Measurements from ENCODE around the gene ABCA13.

Gene ABCA13

GRCh38 chr7:48173313-48173712 lies 2.1 kb downstream of the ABCA13 start:
- Histone ChIP-seq H3K4me3 (ENCODE audit: low read depth in 1 of 2, low read length in 2 of 2) (no peak overlapping the region), H3K27me3 (ENCODE audit: control insufficient read depth in 1 of 2, insufficient read depth in 2 of 2, low read length in 2 of 2) (no peaks in the 10 kb centered on the region), H3K36me3 (ENCODE audit: control insufficient read depth in 1 of 2, insufficient read depth in 2 of 2, low read length in 2 of 2) (no peaks in the 10 kb centered on the region), H3K9me3 (ENCODE audit: control insufficient read depth in 1 of 2, low read length in 2 of 2) (no peaks in the 10 kb centered on the region), H3K9ac (ENCODE audit: low read depth in 1 of 2, low read length in 2 of 2) (no peak overlapping the region), H3K27ac (ENCODE audit: low read depth, low read length) (no peak overlapping the region), H3K4me1 (ENCODE audit: control insufficient read depth in 1 of 2, insufficient read depth in 2 of 2, low read length in 2 of 2) (no peaks in the 10 kb centered on the region)

- H3K27me3 ChIP-seq (ENCODE audit: control insufficient read depth in 1 of 2, insufficient read depth in 2 of 2, low read length in 2 of 2) = no peaks in the 10 kb centered on the region
- no peak overlapping the region for H3K9ac ChIP-seq (ENCODE audit: low read depth in 1 of 2, low read length in 2 of 2)
- no peak overlapping the region for H3K4me3 ChIP-seq (ENCODE audit: low read depth in 1 of 2, low read length in 2 of 2)
These were observed 2.6 kb downstream of the ABCA13 start for GRCh38 chr7:48173756-48174382.

GRCh38 chr7:48175019-48175418 lies 3.8 kb downstream of the ABCA13 start:
- H3K27me3 ChIP-seq (ENCODE audit: control insufficient read depth in 1 of 2, insufficient read depth in 2 of 2, low read length in 2 of 2) = no peaks in the 10 kb centered on the region
- no peak overlapping the region for H3K9ac ChIP-seq (ENCODE audit: low read depth in 1 of 2, low read length in 2 of 2)
- H3K9me3 ChIP-seq (ENCODE audit: control insufficient read depth in 1 of 2, low read length in 2 of 2) = no peaks in the 10 kb centered on the region
- no peak overlapping the region for H3K27ac ChIP-seq (ENCODE audit: low read depth, low read length)
- no peaks in the 10 kb centered on the region for H3K36me3 ChIP-seq (ENCODE audit: control insufficient read depth in 1 of 2, insufficient read depth in 2 of 2, low read length in 2 of 2)
- no peak overlapping the region for H3K4me3 ChIP-seq (ENCODE audit: low read depth in 1 of 2, low read length in 2 of 2)
- no peaks in the 10 kb centered on the region for H3K4me1 ChIP-seq (ENCODE audit: control insufficient read depth in 1 of 2, insufficient read depth in 2 of 2, low read length in 2 of 2)

More at GRCh38 chr7:48173756-48174382, 2.6 kb downstream of the ABCA13 start:
- no peaks in the 10 kb centered on the region for H3K36me3 ChIP-seq (ENCODE audit: control insufficient read depth in 1 of 2, insufficient read depth in 2 of 2, low read length in 2 of 2)
- no peak overlapping the region for H3K27ac ChIP-seq (ENCODE audit: low read depth, low read length)
- no peaks in the 10 kb centered on the region for H3K9me3 ChIP-seq (ENCODE audit: control insufficient read depth in 1 of 2, low read length in 2 of 2)
- no peaks in the 10 kb centered on the region for H3K4me1 ChIP-seq (ENCODE audit: control insufficient read depth in 1 of 2, insufficient read depth in 2 of 2, low read length in 2 of 2)

GRCh38 chr7:48176356-48176893 lies 5.2 kb downstream of the ABCA13 start:
- H3K9me3 ChIP-seq (ENCODE audit: control insufficient read depth in 1 of 2, low read length in 2 of 2) = no peaks in the 10 kb centered on the region
- H3K4me1 ChIP-seq (ENCODE audit: control insufficient read depth in 1 of 2, insufficient read depth in 2 of 2, low read length in 2 of 2) = no peaks in the 10 kb centered on the region
- no peaks in the 10 kb centered on the region for H3K36me3 ChIP-seq (ENCODE audit: control insufficient read depth in 1 of 2, insufficient read depth in 2 of 2, low read length in 2 of 2)
- no peak overlapping the region for H3K4me3 ChIP-seq (ENCODE audit: low read depth in 1 of 2, low read length in 2 of 2)
- no peak overlapping the region for H3K9ac ChIP-seq (ENCODE audit: low read depth in 1 of 2, low read length in 2 of 2)
- no peak overlapping the region for H3K27ac ChIP-seq (ENCODE audit: low read depth, low read length)
- H3K27me3 ChIP-seq (ENCODE audit: control insufficient read depth in 1 of 2, insufficient read depth in 2 of 2, low read length in 2 of 2) = no peaks in the 10 kb centered on the region

- Histone ChIP-seq H3K9me3 (ENCODE audit: control insufficient read depth in 1 of 2, low read length in 2 of 2) (no peaks in the 10 kb centered on the region), H3K27me3 (ENCODE audit: control insufficient read depth in 1 of 2, insufficient read depth in 2 of 2, low read length in 2 of 2) (no peaks in the 10 kb centered on the region), H3K9ac (ENCODE audit: low read depth in 1 of 2, low read length in 2 of 2) (no peak overlapping the region), H3K36me3 (ENCODE audit: control insufficient read depth in 1 of 2, insufficient read depth in 2 of 2, low read length in 2 of 2) (no peaks in the 10 kb centered on the region), H3K27ac (ENCODE audit: low read depth, low read length) (no peak overlapping the region), H3K4me3 (ENCODE audit: low read depth in 1 of 2, low read length in 2 of 2) (no peak overlapping the region), H3K4me1 (ENCODE audit: control insufficient read depth in 1 of 2, insufficient read depth in 2 of 2, low read length in 2 of 2) (no peaks in the 10 kb centered on the region)
These were observed 6.0 kb downstream of the ABCA13 start for GRCh38 chr7:48177271-48177670.

- Histone ChIP-seq H3K9me3 (ENCODE audit: control insufficient read depth in 1 of 2, low read length in 2 of 2) (no peaks in the 10 kb centered on the region), H3K9ac (ENCODE audit: low read depth in 1 of 2, low read length in 2 of 2) (no peak overlapping the region), H3K36me3 (ENCODE audit: control insufficient read depth in 1 of 2, insufficient read depth in 2 of 2, low read length in 2 of 2) (no peaks in the 10 kb centered on the region), H3K4me1 (ENCODE audit: control insufficient read depth in 1 of 2, insufficient read depth in 2 of 2, low read length in 2 of 2) (no peaks in the 10 kb centered on the region), H3K27me3 (ENCODE audit: control insufficient read depth in 1 of 2, insufficient read depth in 2 of 2, low read length in 2 of 2) (no peaks in the 10 kb centered on the region), H3K4me3 (ENCODE audit: low read depth in 1 of 2, low read length in 2 of 2) (no peak overlapping the region), H3K27ac (ENCODE audit: low read depth, low read length) (no peak overlapping the region)
These were observed 8.3 kb downstream of the ABCA13 start for GRCh38 chr7:48179496-48180030.

- Histone ChIP-seq H3K4me1 (ENCODE audit: control insufficient read depth in 1 of 2, insufficient read depth in 2 of 2, low read length in 2 of 2) (no peaks in the 10 kb centered on the region), H3K27ac (ENCODE audit: low read depth, low read length) (no peak overlapping the region), H3K27me3 (ENCODE audit: control insufficient read depth in 1 of 2, insufficient read depth in 2 of 2, low read length in 2 of 2) (no peaks in the 10 kb centered on the region), H3K9ac (ENCODE audit: low read depth in 1 of 2, low read length in 2 of 2) (no peak overlapping the region), H3K9me3 (ENCODE audit: control insufficient read depth in 1 of 2, low read length in 2 of 2) (no peaks in the 10 kb centered on the region), H3K4me3 (ENCODE audit: low read depth in 1 of 2, low read length in 2 of 2) (no peak overlapping the region), H3K36me3 (ENCODE audit: control insufficient read depth in 1 of 2, insufficient read depth in 2 of 2, low read length in 2 of 2) (no peaks in the 10 kb centered on the region)
These were observed 9.7 kb downstream of the ABCA13 start for GRCh38 chr7:48180981-48181380.

- no peaks in the 10 kb centered on the region for H3K4me1 ChIP-seq (ENCODE audit: control insufficient read depth in 1 of 2, insufficient read depth in 2 of 2, low read length in 2 of 2)
- no peaks in the 10 kb centered on the region for H3K36me3 ChIP-seq (ENCODE audit: control insufficient read depth in 1 of 2, insufficient read depth in 2 of 2, low read length in 2 of 2)
- no peak overlapping the region for H3K9ac ChIP-seq (ENCODE audit: low read depth in 1 of 2, low read length in 2 of 2)
- no peaks in the 10 kb centered on the region for H3K27me3 ChIP-seq (ENCODE audit: control insufficient read depth in 1 of 2, insufficient read depth in 2 of 2, low read length in 2 of 2)
- H3K27ac ChIP-seq (ENCODE audit: low read depth, low read length) = no peak overlapping the region
- H3K9me3 ChIP-seq (ENCODE audit: control insufficient read depth in 1 of 2, low read length in 2 of 2) = no peaks in the 10 kb centered on the region
- no peak overlapping the region for H3K4me3 ChIP-seq (ENCODE audit: low read depth in 1 of 2, low read length in 2 of 2)
These were observed 11.6 kb downstream of the ABCA13 start for GRCh38 chr7:48182718-48183369.

GRCh38 chr7:48183370-48183743 lies 12.1 kb downstream of the ABCA13 start:
- H3K9ac ChIP-seq (ENCODE audit: low read depth in 1 of 2, low read length in 2 of 2) = no peak overlapping the region
- no peaks in the 10 kb centered on the region for H3K27me3 ChIP-seq (ENCODE audit: control insufficient read depth in 1 of 2, insufficient read depth in 2 of 2, low read length in 2 of 2)
- no peaks in the 10 kb centered on the region for H3K4me1 ChIP-seq (ENCODE audit: control insufficient read depth in 1 of 2, insufficient read depth in 2 of 2, low read length in 2 of 2)
- H3K4me3 ChIP-seq (ENCODE audit: low read depth in 1 of 2, low read length in 2 of 2) = no peak overlapping the region
- no peaks in the 10 kb centered on the region for H3K9me3 ChIP-seq (ENCODE audit: control insufficient read depth in 1 of 2, low read length in 2 of 2)
- H3K36me3 ChIP-seq (ENCODE audit: control insufficient read depth in 1 of 2, insufficient read depth in 2 of 2, low read length in 2 of 2) = no peaks in the 10 kb centered on the region
- no peak overlapping the region for H3K27ac ChIP-seq (ENCODE audit: low read depth, low read length)

GRCh38 chr7:48183965-48184364 lies 12.7 kb downstream of the ABCA13 start:
- no peak overlapping the region for H3K9ac ChIP-seq (ENCODE audit: low read depth in 1 of 2, low read length in 2 of 2)
- H3K4me1 ChIP-seq (ENCODE audit: control insufficient read depth in 1 of 2, insufficient read depth in 2 of 2, low read length in 2 of 2) = no peaks in the 10 kb centered on the region
- H3K9me3 ChIP-seq (ENCODE audit: control insufficient read depth in 1 of 2, low read length in 2 of 2) = no peaks in the 10 kb centered on the region
- no peak overlapping the region for H3K27ac ChIP-seq (ENCODE audit: low read depth, low read length)
- no peaks in the 10 kb centered on the region for H3K36me3 ChIP-seq (ENCODE audit: control insufficient read depth in 1 of 2, insufficient read depth in 2 of 2, low read length in 2 of 2)
- no peak overlapping the region for H3K4me3 ChIP-seq (ENCODE audit: low read depth in 1 of 2, low read length in 2 of 2)
- no peaks in the 10 kb centered on the region for H3K27me3 ChIP-seq (ENCODE audit: control insufficient read depth in 1 of 2, insufficient read depth in 2 of 2, low read length in 2 of 2)

Data from duodenal mucosa (tissue), 2 donors.